DND-41 (cell line): Measurements from ENCODE around the gene ZBTB3.
A peak's percentile ranks its signal among the peaks of the same experiment; 100 is the strongest.

Source experiments
- ATAC-seq: fragments of 200-7000 bp; cut with Tn5 transposase; 3 replicates; pipeline ENCODE4 v1.9.1; 2021; ENCODE audit warnings: low read depth; ENCODE audit not compliant: insufficient read depth
- DNase-seq: peaks from one replicate; pipeline ENCODE4 v3.0.0-alpha.2; 2020
- H2AFZ ChIP-seq: 2 replicates; pipeline ENCODE4 v1.6.0; 2012; ENCODE audit warnings: low read depth, low read length
- H3K27ac ChIP-seq: 2 replicates; pipeline ENCODE4 v1.5.1; 2012; ENCODE audit warnings: low read length, inconsistent platforms
- H3K27me3 ChIP-seq: fragments of 200-600 bp; sonication (generic); 2 replicates; pipeline ENCODE4 v1.6.0; 2012; ENCODE audit warnings: low read length, mild to moderate bottlenecking, inconsistent platforms; ENCODE audit not compliant: insufficient read depth, poor library complexity
- H3K36me3 ChIP-seq: 2 replicates; pipeline ENCODE4 v1.5.1; 2012; ENCODE audit warnings: low read length, inconsistent platforms; ENCODE audit not compliant: insufficient read depth
- H3K4me1 ChIP-seq: 2 replicates; pipeline ENCODE4 v1.5.1; 2012; ENCODE audit warnings: mild to moderate bottlenecking, low read length; ENCODE audit not compliant: insufficient read depth
- H3K4me2 ChIP-seq: 2 replicates; pipeline ENCODE4 v1.6.0; 2012; ENCODE audit warnings: mild to moderate bottlenecking, moderate library complexity, low read length, inconsistent platforms; ENCODE audit not compliant: insufficient read depth
- H3K4me3 ChIP-seq, 2 experiments: fragments of 200-600 bp in 1 of 2; shearing (Covaris generic) in 1 of 2; 2 replicates each; pipeline ENCODE4 v1.5.1; 2012 to 2016; ENCODE audit warnings: inconsistent platforms in 2 of 2, low read length in 2 of 2, mild to moderate bottlenecking in 2 of 2, low read depth in 1 of 2, moderate library complexity in 1 of 2
- H3K79me2 ChIP-seq: 2 replicates; pipeline ENCODE4 v1.6.0; 2012; ENCODE audit warnings: low read length, inconsistent platforms; ENCODE audit not compliant: insufficient read depth
- H3K9ac ChIP-seq: 2 replicates; pipeline ENCODE4 v1.6.0; 2012; ENCODE audit warnings: low read depth, mild to moderate bottlenecking, inconsistent platforms, low read length, moderate library complexity
- H3K9me3 ChIP-seq: 2 replicates; pipeline ENCODE4 v1.5.1; 2012; ENCODE audit warnings: low read length, moderate library complexity, mild to moderate bottlenecking, inconsistent platforms; ENCODE audit not compliant: insufficient read depth, severe bottlenecking
- H4K20me1 ChIP-seq: 2 replicates; pipeline ENCODE4 v1.6.0; 2012; ENCODE audit warnings: low read length; ENCODE audit not compliant: insufficient read depth
- EZH2 ChIP-seq: IDR thresholded peaks from 3 replicates; pipeline ENCODE4 v1.6.1; 2012; ENCODE audit warnings: borderline replicate concordance, low read depth, mild to moderate bottlenecking, moderate library complexity, low read length, inconsistent platforms; ENCODE audit not compliant: severe bottlenecking
- TF ChIP-seq, protein P1 (sequence below): IDR thresholded peaks from 2 replicates; pipeline ENCODE4 v1.5.1; 2012; ENCODE audit warnings: borderline replicate concordance, low read length, moderate library complexity, mild to moderate bottlenecking; ENCODE audit not compliant: poor library complexity, severe bottlenecking; ENCODE audit errors: extremely low read depth

Gene ZBTB3

DNA sequence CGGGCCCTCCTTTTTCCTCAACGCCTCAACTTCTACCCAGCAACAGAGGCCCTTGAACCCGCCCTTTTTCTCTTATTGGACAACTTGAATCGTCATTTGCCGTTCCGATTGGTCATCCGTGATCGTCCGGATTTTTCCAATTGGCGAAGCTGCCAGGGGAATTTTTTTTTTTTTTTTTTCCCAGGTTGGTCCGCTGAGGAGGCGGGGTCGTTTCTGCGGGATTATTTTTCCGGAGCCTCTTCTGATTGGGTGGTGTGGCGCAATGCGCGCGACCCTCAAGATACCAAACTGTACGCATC, 26.1 kb downstream of the ZBTB3 start:
- peak overlapping the region; percentile 100 for H3K27ac ChIP-seq
- TF ChIP-seq, protein P1, sequence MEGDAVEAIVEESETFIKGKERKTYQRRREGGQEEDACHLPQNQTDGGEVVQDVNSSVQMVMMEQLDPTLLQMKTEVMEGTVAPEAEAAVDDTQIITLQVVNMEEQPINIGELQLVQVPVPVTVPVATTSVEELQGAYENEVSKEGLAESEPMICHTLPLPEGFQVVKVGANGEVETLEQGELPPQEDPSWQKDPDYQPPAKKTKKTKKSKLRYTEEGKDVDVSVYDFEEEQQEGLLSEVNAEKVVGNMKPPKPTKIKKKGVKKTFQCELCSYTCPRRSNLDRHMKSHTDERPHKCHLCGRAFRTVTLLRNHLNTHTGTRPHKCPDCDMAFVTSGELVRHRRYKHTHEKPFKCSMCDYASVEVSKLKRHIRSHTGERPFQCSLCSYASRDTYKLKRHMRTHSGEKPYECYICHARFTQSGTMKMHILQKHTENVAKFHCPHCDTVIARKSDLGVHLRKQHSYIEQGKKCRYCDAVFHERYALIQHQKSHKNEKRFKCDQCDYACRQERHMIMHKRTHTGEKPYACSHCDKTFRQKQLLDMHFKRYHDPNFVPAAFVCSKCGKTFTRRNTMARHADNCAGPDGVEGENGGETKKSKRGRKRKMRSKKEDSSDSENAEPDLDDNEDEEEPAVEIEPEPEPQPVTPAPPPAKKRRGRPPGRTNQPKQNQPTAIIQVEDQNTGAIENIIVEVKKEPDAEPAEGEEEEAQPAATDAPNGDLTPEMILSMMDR, result no peak
- TF ChIP-seq EZH2, result no peak
- peaks cover 88% of the 10 kb centered on the region for H3K79me2 ChIP-seq
- peak overlapping the region; percentile 89 for H2AFZ ChIP-seq
- H3K4me1 ChIP-seq, result peaks cover 52% of the 10 kb centered on the region
- peaks cover 52% of the 10 kb centered on the region for H3K36me3 ChIP-seq
- H3K9me3 ChIP-seq, result no peaks in the 10 kb centered on the region
- H3K4me3 ChIP-seq, result peak overlapping the region; percentile 74 to 78; a peak in 3 of 4 replicates
- ATAC-seq (peak; percentile 60), DNase-seq (peak; percentile 94)
- peak overlapping the region; percentile 94 for H3K9ac ChIP-seq
- no peaks in the 10 kb centered on the region for H3K27me3 ChIP-seq
- H3K4me2 ChIP-seq, result peak overlapping the region; percentile 65
- peaks cover 34% of the 10 kb centered on the region for H4K20me1 ChIP-seq

DNA sequence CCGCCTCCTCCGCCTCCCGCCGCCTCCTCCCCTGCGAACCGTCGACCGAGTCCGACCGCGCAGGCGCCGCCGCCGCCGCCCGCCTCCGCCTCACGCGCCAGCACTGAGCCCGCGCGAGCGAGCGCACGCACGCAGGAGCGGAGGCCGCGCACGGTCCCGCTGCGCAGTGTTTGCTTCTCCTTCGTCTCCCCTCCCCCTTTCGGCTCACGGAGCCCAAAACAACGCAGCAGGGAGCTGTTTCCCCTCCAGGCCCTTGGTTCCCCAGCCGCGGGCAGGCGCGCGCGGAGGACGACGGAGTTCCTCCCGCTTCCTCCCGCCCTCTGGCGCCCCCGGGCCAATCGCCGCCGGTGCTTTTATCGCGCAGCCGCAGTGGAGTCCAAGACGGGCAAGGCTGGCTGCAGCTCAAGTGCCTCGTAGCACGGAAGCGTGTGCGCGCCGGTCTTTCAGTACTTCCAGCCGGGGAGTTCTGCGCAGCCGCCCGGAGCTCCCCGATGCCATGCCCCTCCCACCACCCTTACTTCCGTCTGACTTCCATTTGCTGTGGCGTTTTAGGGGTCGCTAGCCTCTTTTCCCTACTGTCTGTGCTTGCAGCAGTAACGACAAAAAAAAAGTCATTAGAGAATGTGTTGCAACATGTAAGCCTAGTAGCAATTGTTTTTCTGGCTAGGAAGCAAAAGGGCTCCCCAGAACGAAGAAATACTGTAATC, 26.6 kb downstream of the ZBTB3 start, which contains the start of gene HNRNPUL2:
Gene HNRNPUL2, minus strand, starts transcription at position 293 of the 707 bp plus-strand sequence. CDS start 301 bp downstream, outside the sequence.
- H3K9me3 ChIP-seq, result no peaks in the 10 kb centered on the region
- H3K9ac ChIP-seq, result peak within 1 kb of the TSS; percentile 94
- ATAC-seq (peak; percentile 86), DNase-seq (peak; percentile 99)
- H3K27me3 ChIP-seq, result no peaks in the 10 kb centered on the region
- H3K4me2 ChIP-seq, result peak within 1 kb of the TSS; percentile 90
- H2AFZ ChIP-seq, result peak within 1 kb of the TSS; percentile 89
- peaks cover 88% of the 10 kb centered on the region for H3K79me2 ChIP-seq
- peak within 1 kb of the TSS; percentile 74 to 93 for H3K4me3 ChIP-seq
- TF ChIP-seq, protein P1, result no peak
- TF ChIP-seq EZH2, result no peak
- peaks cover 35% of the 10 kb centered on the region for H4K20me1 ChIP-seq
- peak within 1 kb of the TSS; percentile 100 for H3K27ac ChIP-seq
- H3K4me1 ChIP-seq, result peaks cover 56% of the 10 kb centered on the region
- H3K36me3 ChIP-seq, result peaks cover 54% of the 10 kb centered on the region

GRCh38 chr11:62726915-62727164, 27.1 kb downstream of the ZBTB3 start:
- peaks cover 40% of the 10 kb centered on the region for H4K20me1 ChIP-seq
- DNase-seq (no peak), ATAC-seq (peak; percentile 0; the same call in 1 of the 3 replicates)

More at GRCh38 chr11:62726915-62727164, 27.1 kb downstream of the ZBTB3 start:
- peaks cover 61% of the 10 kb centered on the region for H3K4me1 ChIP-seq
- peak overlapping the region; percentile 74 to 93; a peak in 3 of 4 replicates for H3K4me3 ChIP-seq
- TF ChIP-seq, protein P1, result no peak
- TF ChIP-seq EZH2, result no peak
- peak overlapping the region; percentile 100 for H3K27ac ChIP-seq
- H3K79me2 ChIP-seq, result peaks cover 88% of the 10 kb centered on the region
- peaks cover 59% of the 10 kb centered on the region for H3K36me3 ChIP-seq
- peak overlapping the region; percentile 66 for H2AFZ ChIP-seq
- no peaks in the 10 kb centered on the region for H3K27me3 ChIP-seq
- no peaks in the 10 kb centered on the region for H3K9me3 ChIP-seq
- peak overlapping the region; percentile 90 for H3K4me2 ChIP-seq
- H3K9ac ChIP-seq, result peak overlapping the region; percentile 94
